ENCODE measurements around the gene LRP10. TPM values are rescaled to one million over a fixed set of nuclear protein-coding genes. Genes with fewer than 3 reads are reported as not detected.

The LRP10 gene
- polyA plus RNA-seq, 2 of the 4 experiments (the other 2 are of a cell fraction) = 57.2 to 74.3 TPM

- DNase-seq (ENCODE audit: low read depth in 1 of 2, low spot score in 1 of 2) = no peak
- no peak for ATAC-seq
- no peak overlapping the region for H3K27ac ChIP-seq
- WGBS (ENCODE audit: missing lambda C conversion rate) = 82% methylated on average over 3 of the region's 3 CpGs
- peaks cover 4% of the 10 kb centered on the region; the same call in 1 of the 3 replicates for H3K4me1 ChIP-seq
- no peak for TF ChIP-seq RCOR1 (IDR thresholded peaks at IDR 0.05; ENCODE audit: low read depth, low read length)
- TF ChIP-seq NR3C1 (IDR thresholded peaks at IDR 0.05) = no peak
- no peak for TF ChIP-seq ELK1 (IDR thresholded peaks at IDR 0.05; ENCODE audit: low read depth, low read length)
- TF ChIP-seq SREBF2 (IDR thresholded peaks at IDR 0.05) = no peak
- no peak for TF ChIP-seq RAD21 (conservative IDR thresholded peaks at IDR 0.05 in 1 of 2, IDR thresholded peaks at IDR 0.05 in 1 of 2)
- TF ChIP-seq TFCP2L1 (CRISPR knock-in tag; IDR thresholded peaks at IDR 0.05) = no peak
- no peak for TF ChIP-seq MAFK (IDR thresholded peaks at IDR 0.05; ENCODE audit: partially characterized antibody)
- no peak for TF ChIP-seq EHMT2 (IDR thresholded peaks at IDR 0.05; ENCODE audit: low read depth)
- no peak overlapping the region for H3K4me2 ChIP-seq
- no peak for FAIRE-seq
- no peak overlapping the region for H3K4me3 ChIP-seq
- ChIA-PET CTCF (interaction anchor here (0.7 to 14.1 kb wide), 8 partner anchors 9 to 279 kb away, joined by 3 to 195 read pairs (median 5); no protein-coding TSS in a partner anchor), POLR2A (no interaction called here)
- H3K9me3 ChIP-seq = no peaks in the 10 kb centered on the region
Measured at GRCh38 chr14:22835505-22835904, 36.0 kb upstream of the LRP10 start.

DNA sequence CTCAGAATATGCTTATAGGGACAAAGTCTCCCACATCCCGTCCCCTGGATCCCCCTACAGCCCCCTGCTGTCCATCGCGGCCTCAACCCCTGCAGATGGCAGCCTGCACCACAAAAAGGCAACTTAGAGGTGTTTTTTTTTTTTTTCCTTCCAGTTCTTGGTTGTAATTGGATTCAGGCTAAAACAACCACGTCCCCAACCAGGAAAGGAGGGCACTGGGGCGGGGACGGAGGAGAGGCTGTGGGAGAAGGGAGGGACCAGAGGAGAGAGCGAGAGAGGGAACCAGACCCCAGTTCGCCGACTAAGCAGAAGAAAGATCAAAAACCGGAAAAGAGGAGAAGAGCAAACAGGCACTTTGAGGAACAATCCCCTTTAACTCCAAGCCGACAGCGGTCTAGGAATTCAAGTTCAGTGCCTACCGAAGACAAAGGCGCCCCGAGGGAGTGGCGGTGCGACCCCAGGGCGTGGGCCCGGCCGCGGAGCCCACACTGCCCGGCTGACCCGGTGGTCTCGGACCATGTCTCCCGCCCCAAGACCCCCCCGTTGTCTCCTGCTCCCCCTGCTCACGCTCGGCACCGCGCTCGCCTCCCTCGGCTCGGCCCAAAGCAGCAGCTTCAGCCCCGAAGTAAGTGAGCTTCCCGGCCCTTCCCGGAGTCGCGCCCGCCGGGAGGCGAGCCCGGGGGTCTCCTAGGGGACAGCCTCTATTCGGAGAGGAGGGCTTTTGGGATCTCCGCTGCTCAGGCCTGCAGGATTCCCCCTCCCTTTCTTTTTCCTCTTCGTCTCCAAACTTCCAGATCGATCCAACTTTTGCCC is 35.0 kb upstream of the LRP10 start, which contains the start of gene MMP14:
Gene MMP14 (plus strand): TSS at position 285 of the 813 bp plus-strand sequence. CDS start 233 bp downstream, at position 518.
- H3K4me2 ChIP-seq = peak within 1 kb of the TSS; percentile 38; the same call in 2 of the 3 replicates
- ATAC-seq = no peak
- POLR2A ChIA-PET = no interaction called here

DNA sequence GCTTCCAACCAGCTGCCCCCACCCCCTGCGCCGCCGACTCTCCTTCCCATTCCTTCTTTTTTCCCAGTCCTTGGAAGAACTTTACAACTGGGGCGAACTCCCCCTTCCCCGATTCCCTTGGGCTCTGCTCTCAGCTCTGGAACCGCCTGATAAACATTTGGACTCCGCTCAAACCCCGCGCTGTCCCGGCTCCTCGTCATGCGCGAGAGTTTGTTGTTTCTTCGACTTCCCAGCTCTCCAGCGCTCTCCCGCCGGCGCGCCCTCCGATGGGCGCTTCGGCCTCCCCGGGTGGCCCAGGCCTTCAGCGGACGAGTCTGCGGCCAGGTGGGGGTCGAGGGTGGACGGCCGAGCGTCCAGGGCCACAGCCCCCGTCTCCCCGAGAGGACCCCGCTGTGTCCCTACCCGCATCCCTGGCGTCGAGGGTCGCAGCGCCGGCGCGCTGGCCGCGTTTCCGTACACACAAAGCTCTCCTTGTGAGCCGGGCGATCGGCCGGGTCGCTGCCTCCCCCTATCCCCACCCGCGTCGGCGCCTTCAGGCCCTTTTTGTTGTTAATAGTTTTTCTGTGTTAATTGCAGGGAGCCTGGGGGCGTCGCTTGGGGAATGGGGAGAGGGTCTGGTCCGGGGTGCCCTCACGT is 34.3 kb upstream of the LRP10 start:
- 73% methylated on average over 57 of the region's 57 CpGs for WGBS (ENCODE audit: missing lambda C conversion rate)
- TF ChIP-seq JUNB (IDR thresholded peaks at IDR 0.05) (no peak), JUN (IDR thresholded peaks at IDR 0.05) (peak in 1 of 2 experiments; percentile 19; a peak in 1 of 5 replicates)
- ChIA-PET CTCF (interaction anchor here (0.8 to 14.1 kb wide), 8 partner anchors 14 to 279 kb away, joined by 3 to 195 read pairs (median 12); no protein-coding TSS in a partner anchor), POLR2A (no interaction called here)
- H3K4me2 ChIP-seq = peak overlapping the region; percentile 38; the same call in 2 of the 3 replicates
- no peak for FAIRE-seq
- peak overlapping the region in 1 of 2 experiments; percentile 38; a peak in 1 of 6 replicates for H3K27ac ChIP-seq
- 0 out of 3 replicates have a peak overlapping the region, but pooled peaks have one; percentile 18 for H3K4me3 ChIP-seq
- DNase-seq (ENCODE audit: low read depth in 1 of 2, low spot score in 1 of 2) = no peak
- no peaks in the 10 kb centered on the region for H3K4me1 ChIP-seq
- H3K9me3 ChIP-seq = no peaks in the 10 kb centered on the region
- peak in 1 of 2 experiments; percentile 48; a peak in 3 of 6 replicates for ATAC-seq

More for the DNA sequence above, 35.0 kb upstream of the LRP10 start, which contains the start of gene MMP14:
- CTCF ChIA-PET = interaction anchor here (1.2 to 14.1 kb wide), 5 partner anchors 14 to 276 kb away, joined by 3 to 195 read pairs (median 7); no protein-coding TSS in a partner anchor
- Histone ChIP-seq H3K4me3 (0 out of 3 replicates have a peak within 1 kb of the TSS, but pooled peaks have one; percentile 18), H3K27ac (peak within 1 kb of the TSS in 1 of 2 experiments; percentile 38; a peak in 1 of 6 replicates), H3K4me1 (no peaks in the 10 kb centered on the region), H3K9me3 (no peaks in the 10 kb centered on the region)
- FAIRE-seq (no peak), DNase-seq (ENCODE audit: low read depth in 1 of 2, low spot score in 1 of 2) (no peak)
- 75% methylated on average over 46 of the region's 46 CpGs for WGBS (ENCODE audit: missing lambda C conversion rate)
- TF ChIP-seq BCL3 (IDR thresholded peaks at IDR 0.05) (no peak), HEYL (CRISPR knock-in tag; IDR thresholded peaks at IDR 0.05) (no peak), ZSCAN20 (CRISPR knock-in tag; IDR thresholded peaks at IDR 0.05) (no peak), SREBF2 (IDR thresholded peaks at IDR 0.05) (no peak), ZC3H11A (IDR thresholded peaks at IDR 0.05) (no peak)

Data from A549 (cell line).